Measurements from ENCODE around the gene ATF6B. TPM values are rescaled to one million over a fixed set of nuclear protein-coding genes. Genes with fewer than 3 reads are reported as not detected.

The ATF6B gene
- total and polyA plus RNA-seq, 2 experiments from 2014 or later, result 33.3 to 54.1 TPM

- Histone ChIP-seq H4K20me1 (ENCODE audit: insufficient read depth) (no peaks in the 10 kb centered on the region), H3K27ac (peak overlapping the region; percentile 91), H3K36me3 (ENCODE audit: low read depth) (peaks cover 11% of the 10 kb centered on the region; the same call in 1 of the 2 replicates), H3K4me1 (ENCODE audit: insufficient read depth) (peaks cover 23% of the 10 kb centered on the region), H3K79me2 (ENCODE audit: insufficient read depth) (peaks cover 51% of the 10 kb centered on the region), H3K9me3 (ENCODE audit: low read depth) (no peaks in the 10 kb centered on the region), H3K9ac (peak overlapping the region; percentile 97), H3F3A (ENCODE audit: insufficient read depth) (no peaks in the 10 kb centered on the region), H3K4me2 (ENCODE audit: unreplicated experiment) (peak overlapping the region; percentile 82), H3K27me3 (replicated peaks; ENCODE audit: insufficient read depth) (no peaks in the 10 kb centered on the region), H2AFZ (no peak overlapping the region), H3K9me2 (ENCODE audit: insufficient read depth) (no peaks in the 10 kb centered on the region), H3K4me3 (peak overlapping the region; percentile 98)
- 41 to 49% methylated on average over 8 of the region's 8 CpGs for WGBS, 2 experiments (ENCODE audit: low coverage in 1 of 2, low lambda C conversion rate in 2 of 2, missing lambda C conversion rate in 2 of 2)
- peak; percentile 46 for DNase-seq
- TF ChIP-seq EZH2phosphoT487 (IDR thresholded peaks at IDR 0.05; ENCODE audit: insufficient read depth, low read depth), result no peak
- no peak for TF ChIP-seq EZH2 (IDR thresholded peaks at IDR 0.05; ENCODE audit: insufficient read depth, poor library complexity, severe bottlenecking)
- in situ Hi-C loops (cut with MboI), result no loop called here
Measured at GRCh38 chr6:32126880-32127279, 1.2 kb downstream of the ATF6B start.

- in situ Hi-C loops (cut with MboI), result no loop called here
- Histone ChIP-seq H3K4me2 (ENCODE audit: unreplicated experiment) (no peak overlapping the region), H3K4me3 (no peak overlapping the region), H2AFZ (no peak overlapping the region), H3K27me3 (replicated peaks; ENCODE audit: insufficient read depth) (no peaks in the 10 kb centered on the region), H3K4me1 (ENCODE audit: insufficient read depth) (peaks cover 18% of the 10 kb centered on the region), H4K20me1 (ENCODE audit: insufficient read depth) (no peaks in the 10 kb centered on the region), H3K36me3 (ENCODE audit: low read depth) (peaks cover 15% of the 10 kb centered on the region; the same call in 1 of the 2 replicates), H3F3A (ENCODE audit: insufficient read depth) (peaks cover 11% of the 10 kb centered on the region), H3K9ac (no peak overlapping the region), H3K27ac (no peak overlapping the region), H3K9me3 (ENCODE audit: low read depth) (no peaks in the 10 kb centered on the region), H3K9me2 (ENCODE audit: insufficient read depth) (no peaks in the 10 kb centered on the region), H3K79me2 (ENCODE audit: insufficient read depth) (peaks cover 39% of the 10 kb centered on the region)
- WGBS, 2 experiments (ENCODE audit: low coverage in 1 of 2, low lambda C conversion rate in 2 of 2, missing lambda C conversion rate in 2 of 2), result 80 to 83% methylated on average over 4 of the region's 4 CpGs
- no peak for TF ChIP-seq EZH2phosphoT487 (IDR thresholded peaks at IDR 0.05; ENCODE audit: insufficient read depth, low read depth)
- no peak for TF ChIP-seq EZH2 (IDR thresholded peaks at IDR 0.05; ENCODE audit: insufficient read depth, poor library complexity, severe bottlenecking)
- no peak for DNase-seq
Measured at GRCh38 chr6:32123681-32124080, 4.4 kb downstream of the ATF6B start.

DNA sequence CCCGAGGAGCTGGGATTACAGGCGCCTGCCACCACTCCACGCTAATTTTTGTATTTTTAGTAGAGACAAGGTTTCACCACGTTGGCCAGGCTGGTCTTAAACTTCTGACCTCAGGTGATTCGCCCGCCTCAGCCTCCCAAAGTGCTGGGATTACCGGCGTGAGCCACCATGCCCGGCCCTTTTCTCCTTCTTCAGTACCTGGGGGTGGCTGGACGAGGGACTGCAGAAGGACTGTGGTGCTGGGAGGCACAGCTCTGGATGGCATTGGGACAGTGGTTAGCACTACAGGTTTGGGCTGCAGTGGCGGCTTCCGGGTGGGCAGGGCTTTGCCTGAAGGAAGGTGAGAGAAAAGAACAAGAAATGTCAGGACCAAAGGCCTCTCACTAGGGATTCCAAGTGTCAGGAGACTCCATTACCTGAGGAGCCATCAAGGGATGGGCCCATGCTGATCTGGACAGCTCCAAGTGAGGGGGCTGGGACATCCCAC lies 7.4 kb downstream of the ATF6B start:
- H3K79me2 ChIP-seq (ENCODE audit: insufficient read depth), result peaks cover 13% of the 10 kb centered on the region
- no peak overlapping the region for H3K9ac ChIP-seq
- DNase-seq, result no peak
- no peak overlapping the region for H3K4me3 ChIP-seq
- H3K9me3 ChIP-seq (ENCODE audit: low read depth), result no peaks in the 10 kb centered on the region
- H2AFZ ChIP-seq, result no peak overlapping the region
- in situ Hi-C loops (cut with MboI), result no loop called here
- H3K27me3 ChIP-seq (replicated peaks; ENCODE audit: insufficient read depth), result no peaks in the 10 kb centered on the region
- H4K20me1 ChIP-seq (ENCODE audit: insufficient read depth), result no peaks in the 10 kb centered on the region
- 98% methylated on average over 11 to 12 of the region's 12 CpGs for WGBS, 2 experiments (ENCODE audit: low coverage in 1 of 2, low lambda C conversion rate in 2 of 2, missing lambda C conversion rate in 2 of 2)
- no peak overlapping the region for H3K27ac ChIP-seq
- H3K9me2 ChIP-seq (ENCODE audit: insufficient read depth), result no peaks in the 10 kb centered on the region
- peaks cover 9% of the 10 kb centered on the region; the same call in 1 of the 2 replicates for H3K36me3 ChIP-seq (ENCODE audit: low read depth)
- H3F3A ChIP-seq (ENCODE audit: insufficient read depth), result peaks cover 11% of the 10 kb centered on the region
- no peak overlapping the region for H3K4me2 ChIP-seq (ENCODE audit: unreplicated experiment)
- H3K4me1 ChIP-seq (ENCODE audit: insufficient read depth), result peaks cover 6% of the 10 kb centered on the region
- no peak for TF ChIP-seq EZH2phosphoT487 (IDR thresholded peaks at IDR 0.05; ENCODE audit: insufficient read depth, low read depth)
- no peak for TF ChIP-seq EZH2 (IDR thresholded peaks at IDR 0.05; ENCODE audit: insufficient read depth, poor library complexity, severe bottlenecking)

DNA sequence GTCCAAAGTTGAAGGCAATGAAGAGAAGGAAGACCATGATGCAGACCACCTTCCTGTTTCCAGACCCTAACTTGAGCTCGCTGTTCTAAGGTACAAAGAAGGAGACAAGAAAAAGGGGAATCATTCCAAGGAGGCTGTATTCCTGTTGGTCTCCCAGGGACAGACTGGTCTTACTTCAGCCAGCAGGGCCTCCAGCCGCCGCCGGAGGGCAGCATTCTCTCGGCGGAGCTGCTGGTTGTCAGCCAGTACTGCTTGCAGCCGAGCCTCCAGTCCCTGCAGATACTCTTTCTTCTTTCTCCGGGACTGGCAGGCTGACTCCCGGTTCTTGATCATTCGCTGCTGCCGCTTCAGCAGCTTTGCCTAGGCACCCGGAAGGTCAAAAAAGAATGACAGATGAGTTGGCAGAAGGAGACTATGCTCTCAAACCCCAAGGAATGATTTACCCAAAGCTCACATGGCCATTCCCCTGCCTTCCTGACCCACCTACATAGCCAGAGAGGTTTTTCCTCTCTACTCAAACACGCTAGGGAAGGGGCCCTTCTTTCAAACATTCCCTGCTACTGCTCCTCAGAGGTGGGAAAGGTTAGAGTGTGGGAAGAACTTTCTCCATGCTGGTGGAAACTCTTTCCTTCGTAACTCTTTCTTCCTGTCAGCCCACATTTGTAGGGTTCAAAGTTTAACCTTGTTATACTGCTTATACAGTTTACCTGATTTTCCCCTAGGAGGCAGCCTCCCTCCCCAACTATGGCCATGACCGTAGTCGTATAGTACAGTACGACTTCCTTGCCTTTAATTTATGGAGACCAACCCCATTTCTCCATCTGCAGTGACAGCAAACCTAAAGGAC lies 9.0 kb downstream of the ATF6B start:
- TF ChIP-seq EZH2 (IDR thresholded peaks at IDR 0.05; ENCODE audit: insufficient read depth, poor library complexity, severe bottlenecking) (no peak), EZH2phosphoT487 (IDR thresholded peaks at IDR 0.05; ENCODE audit: insufficient read depth, low read depth) (no peak)
- H3K79me2 ChIP-seq (ENCODE audit: insufficient read depth), result no peaks in the 10 kb centered on the region
- H3K9me2 ChIP-seq (ENCODE audit: insufficient read depth), result no peaks in the 10 kb centered on the region
- peak; percentile 92 for DNase-seq
- in situ Hi-C loops (cut with MboI), result no loop called here
- H3K36me3 ChIP-seq (ENCODE audit: low read depth), result peaks cover 9% of the 10 kb centered on the region; the same call in 1 of the 2 replicates
- H2AFZ ChIP-seq, result no peak overlapping the region
- no peak overlapping the region for H3K4me2 ChIP-seq (ENCODE audit: unreplicated experiment)
- WGBS, 2 experiments (ENCODE audit: low coverage in 1 of 2, low lambda C conversion rate in 2 of 2, missing lambda C conversion rate in 2 of 2), result 29 to 30% methylated on average over 17 of the region's 17 CpGs
- peaks cover 17% of the 10 kb centered on the region for H3F3A ChIP-seq (ENCODE audit: insufficient read depth)
- H3K4me1 ChIP-seq (ENCODE audit: insufficient read depth), result peaks cover 20% of the 10 kb centered on the region
- H3K4me3 ChIP-seq, result no peak overlapping the region
- H3K9ac ChIP-seq, result no peak overlapping the region
- no peaks in the 10 kb centered on the region for H3K9me3 ChIP-seq (ENCODE audit: low read depth)
- no peaks in the 10 kb centered on the region for H3K27me3 ChIP-seq (replicated peaks; ENCODE audit: insufficient read depth)
- H3K27ac ChIP-seq, result no peak overlapping the region; the same call in 1 of the 2 replicates
- no peaks in the 10 kb centered on the region for H4K20me1 ChIP-seq (ENCODE audit: insufficient read depth)

Data from GM23248 (cell line).